ENCODE results near the gene IFNL3.
A peak's percentile ranks its signal among the peaks of the same experiment; 100 is the strongest.
"Not testable (repeated sequence)": the region's sequence is repeated elsewhere in the genome, so short reads cannot be mapped to it uniquely, and the experiment has no call there.

The IFNL3 gene

GRCh38 chr19:39238209-39238608 is 6.6 kb downstream of the IFNL3 start:
- Mint-ChIP-seq H3K4me3 (peak overlapping the region; percentile 77), H3K36me3 (no peaks in the 10 kb centered on the region), H3K4me1 (peaks cover 34% of the 10 kb centered on the region), H3K27ac (peak overlapping the region; percentile 95), H3K9me3 (no peaks in the 10 kb centered on the region), H3K27me3 (no peaks in the 10 kb centered on the region)

- Mint-ChIP-seq H3K4me3 (peak overlapping the region; percentile 77), H3K36me3 (no peaks in the 10 kb centered on the region), H3K27me3 (no peaks in the 10 kb centered on the region), H3K9me3 (no peaks in the 10 kb centered on the region), H3K27ac (peak overlapping the region; percentile 95), H3K4me1 (peaks cover 34% of the 10 kb centered on the region)
These were observed 7.3 kb downstream of the IFNL3 start for GRCh38 chr19:39237200-39238184.

GRCh38 chr19:39236527-39236926 is 8.3 kb downstream of the IFNL3 start:
- H3K36me3 Mint-ChIP-seq, result no peaks in the 10 kb centered on the region
- peak overlapping the region; percentile 34 for H3K4me3 Mint-ChIP-seq
- H3K27ac Mint-ChIP-seq, result peak overlapping the region; percentile 81
- H3K9me3 Mint-ChIP-seq, result no peaks in the 10 kb centered on the region
- no peaks in the 10 kb centered on the region for H3K27me3 Mint-ChIP-seq
- peaks cover 34% of the 10 kb centered on the region for H3K4me1 Mint-ChIP-seq

- Mint-ChIP-seq H3K4me3 (no peak overlapping the region), H3K36me3 (no peaks in the 10 kb centered on the region), H3K9me3 (no peaks in the 10 kb centered on the region), H3K27me3 (no peaks in the 10 kb centered on the region), H3K27ac (no peak overlapping the region), H3K4me1 (peaks cover 19% of the 10 kb centered on the region)
These were observed 12.1 kb downstream of the IFNL3 start for GRCh38 chr19:39232708-39233107.

GRCh38 chr19:39230096-39230764 is 14.6 kb downstream of the IFNL3 start:
- H3K4me1 Mint-ChIP-seq, result no peaks in the 10 kb centered on the region
- H3K36me3 Mint-ChIP-seq, result peaks cover 2% of the 10 kb centered on the region
- H3K9me3 Mint-ChIP-seq, result no peaks in the 10 kb centered on the region
- no peak overlapping the region for H3K4me3 Mint-ChIP-seq
- no peaks in the 10 kb centered on the region for H3K27me3 Mint-ChIP-seq
- H3K27ac Mint-ChIP-seq, result no peak overlapping the region

- Mint-ChIP-seq H3K4me1 (no peaks in the 10 kb centered on the region), H3K27ac (no peak overlapping the region), H3K9me3 (no peaks in the 10 kb centered on the region), H3K27me3 (peaks cover 12% of the 10 kb centered on the region), H3K4me3 (no peak overlapping the region), H3K36me3 (peaks cover 2% of the 10 kb centered on the region)
These were observed 19.9 kb downstream of the IFNL3 start for GRCh38 chr19:39224910-39225309.

- Mint-ChIP-seq H3K4me3 (no peak overlapping the region), H3K4me1 (no peaks in the 10 kb centered on the region), H3K27me3 (peaks cover 16% of the 10 kb centered on the region), H3K27ac (no peak overlapping the region), H3K36me3 (peaks cover 2% of the 10 kb centered on the region), H3K9me3 (no peaks in the 10 kb centered on the region)
These were observed 21.0 kb downstream of the IFNL3 start for GRCh38 chr19:39223703-39224279.

- H3K4me3 Mint-ChIP-seq, H3K4me1 Mint-ChIP-seq, H3K27ac Mint-ChIP-seq, H3K36me3 Mint-ChIP-seq, H3K9me3 Mint-ChIP-seq: not testable (repeated sequence)
- H3K27me3 Mint-ChIP-seq, result peaks cover 14% of the 10 kb centered on the region
These were observed 25.7 kb downstream of the IFNL3 start for GRCh38 chr19:39219108-39219507.

GRCh38 chr19:39218230-39219007 is 26.4 kb downstream of the IFNL3 start:
- Mint-ChIP-seq H3K36me3 (no peaks in the 10 kb centered on the region), H3K4me1 (no peaks in the 10 kb centered on the region)

GRCh38 chr19:39217094-39217493 is 27.7 kb downstream of the IFNL3 start:
- H3K36me3 Mint-ChIP-seq, result no peaks in the 10 kb centered on the region
- no peak overlapping the region for H3K27ac Mint-ChIP-seq
- H3K4me1 Mint-ChIP-seq, result no peaks in the 10 kb centered on the region
- no peaks in the 10 kb centered on the region for H3K9me3 Mint-ChIP-seq
- H3K27me3 Mint-ChIP-seq, result peaks cover 11% of the 10 kb centered on the region
- H3K4me3 Mint-ChIP-seq, result no peak overlapping the region

More at GRCh38 chr19:39218230-39219007, 26.4 kb downstream of the IFNL3 start:
- Mint-ChIP-seq H3K9me3 (no peaks in the 10 kb centered on the region), H3K4me3 (no peak overlapping the region), H3K27me3 (peaks cover 12% of the 10 kb centered on the region), H3K27ac (peak overlapping the region; percentile 30)

- not testable (repeated sequence) for H3K36me3 Mint-ChIP-seq, H3K9me3 Mint-ChIP-seq, H3K27me3 Mint-ChIP-seq, H3K4me3 Mint-ChIP-seq, H3K4me1 Mint-ChIP-seq, H3K27ac Mint-ChIP-seq
These were observed 29.5 kb downstream of the IFNL3 start for GRCh38 chr19:39215323-39215722.

- Mint-ChIP-seq H3K27me3 (peaks cover 2% of the 10 kb centered on the region), H3K36me3 (no peaks in the 10 kb centered on the region), H3K27ac (no peak overlapping the region), H3K4me3 (no peak overlapping the region), H3K4me1 (no peaks in the 10 kb centered on the region), H3K9me3 (no peaks in the 10 kb centered on the region)
These were observed 32.4 kb downstream of the IFNL3 start for GRCh38 chr19:39212375-39212742.

- no peaks in the 10 kb centered on the region for H3K27me3 Mint-ChIP-seq
- H3K27ac Mint-ChIP-seq, result no peak overlapping the region
- no peaks in the 10 kb centered on the region for H3K9me3 Mint-ChIP-seq
- H3K36me3 Mint-ChIP-seq, result no peaks in the 10 kb centered on the region
- no peak overlapping the region for H3K4me3 Mint-ChIP-seq
- no peaks in the 10 kb centered on the region for H3K4me1 Mint-ChIP-seq
These were observed 33.0 kb downstream of the IFNL3 start for GRCh38 chr19:39211731-39212374.

GRCh38 chr19:39209196-39209595 is 35.6 kb downstream of the IFNL3 start:
- H3K27me3 Mint-ChIP-seq, result peaks cover 5% of the 10 kb centered on the region
- H3K4me1 Mint-ChIP-seq, result no peaks in the 10 kb centered on the region
- no peaks in the 10 kb centered on the region for H3K36me3 Mint-ChIP-seq
- no peak overlapping the region for H3K4me3 Mint-ChIP-seq
- H3K9me3 Mint-ChIP-seq, result no peaks in the 10 kb centered on the region
- no peak overlapping the region for H3K27ac Mint-ChIP-seq
